ENCODE results near the gene ARSB.

- TF ChIP-seq, protein P1, sequence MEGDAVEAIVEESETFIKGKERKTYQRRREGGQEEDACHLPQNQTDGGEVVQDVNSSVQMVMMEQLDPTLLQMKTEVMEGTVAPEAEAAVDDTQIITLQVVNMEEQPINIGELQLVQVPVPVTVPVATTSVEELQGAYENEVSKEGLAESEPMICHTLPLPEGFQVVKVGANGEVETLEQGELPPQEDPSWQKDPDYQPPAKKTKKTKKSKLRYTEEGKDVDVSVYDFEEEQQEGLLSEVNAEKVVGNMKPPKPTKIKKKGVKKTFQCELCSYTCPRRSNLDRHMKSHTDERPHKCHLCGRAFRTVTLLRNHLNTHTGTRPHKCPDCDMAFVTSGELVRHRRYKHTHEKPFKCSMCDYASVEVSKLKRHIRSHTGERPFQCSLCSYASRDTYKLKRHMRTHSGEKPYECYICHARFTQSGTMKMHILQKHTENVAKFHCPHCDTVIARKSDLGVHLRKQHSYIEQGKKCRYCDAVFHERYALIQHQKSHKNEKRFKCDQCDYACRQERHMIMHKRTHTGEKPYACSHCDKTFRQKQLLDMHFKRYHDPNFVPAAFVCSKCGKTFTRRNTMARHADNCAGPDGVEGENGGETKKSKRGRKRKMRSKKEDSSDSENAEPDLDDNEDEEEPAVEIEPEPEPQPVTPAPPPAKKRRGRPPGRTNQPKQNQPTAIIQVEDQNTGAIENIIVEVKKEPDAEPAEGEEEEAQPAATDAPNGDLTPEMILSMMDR (IDR thresholded peaks at IDR 0.05) = peak; percentile 51 to 69 (median 68)
- TF ChIP-seq EP300 (IDR thresholded peaks at IDR 0.05; ENCODE audit: low read depth) = no peak
- TF ChIP-seq POLR2AphosphoS5 (IDR thresholded peaks at IDR 0.05) = no peak
- TF ChIP-seq POLR2A (IDR thresholded peaks at IDR 0.05) = no peak
Observed at GRCh38 chr5:78899922-78900362, 85.2 kb downstream of the ARSB start.

Measured in transverse colon (tissue), 4 donors.